RWPE1 (cell line): ENCODE data around the gene ERBB4.

Experiments used
- CTCF ChIA-PET: fragments of 350-600 bp; sonication (Branson Sonifier 250); formaldehyde crosslinking; extraction: SDS; loops from one replicate; lab custom pipeline; 2021; lab: Yijun Ruan, JAX
- POLR2A ChIA-PET: fragments of 400-600 bp; formaldehyde crosslinking; extraction: SDS; loops from one replicate; lab custom pipeline; 2020; ENCODE audit warnings: antibody characterized with exemption; ENCODE audit not compliant: low non-redundant PET; lab: Yijun Ruan, JAX
- DNase-seq: peaks from one replicate; pipeline ENCODE4 v3.0.0; 2012; ENCODE audit warnings: low spot score
- H3K27ac ChIP-seq: fragments of 450-650 bp; 2 replicates; pipeline ENCODE4 v1.5.1; 2017
- CTCF ChIP-seq: fragments of 450-650 bp; conservative IDR thresholded peaks from 2 replicates; pipeline ENCODE4 v1.5.1; 2017; ENCODE audit warnings: low read depth, mild to moderate bottlenecking

The ERBB4 gene

GRCh38 chr2:212028798-212029394, 509.7 kb downstream of the ERBB4 start:
- no peak for DNase-seq
- no peak overlapping the region for H3K27ac ChIP-seq
- TF ChIP-seq CTCF, result no peak
- ChIA-PET POLR2A (no interaction called here), CTCF (no interaction called here)

DNA sequence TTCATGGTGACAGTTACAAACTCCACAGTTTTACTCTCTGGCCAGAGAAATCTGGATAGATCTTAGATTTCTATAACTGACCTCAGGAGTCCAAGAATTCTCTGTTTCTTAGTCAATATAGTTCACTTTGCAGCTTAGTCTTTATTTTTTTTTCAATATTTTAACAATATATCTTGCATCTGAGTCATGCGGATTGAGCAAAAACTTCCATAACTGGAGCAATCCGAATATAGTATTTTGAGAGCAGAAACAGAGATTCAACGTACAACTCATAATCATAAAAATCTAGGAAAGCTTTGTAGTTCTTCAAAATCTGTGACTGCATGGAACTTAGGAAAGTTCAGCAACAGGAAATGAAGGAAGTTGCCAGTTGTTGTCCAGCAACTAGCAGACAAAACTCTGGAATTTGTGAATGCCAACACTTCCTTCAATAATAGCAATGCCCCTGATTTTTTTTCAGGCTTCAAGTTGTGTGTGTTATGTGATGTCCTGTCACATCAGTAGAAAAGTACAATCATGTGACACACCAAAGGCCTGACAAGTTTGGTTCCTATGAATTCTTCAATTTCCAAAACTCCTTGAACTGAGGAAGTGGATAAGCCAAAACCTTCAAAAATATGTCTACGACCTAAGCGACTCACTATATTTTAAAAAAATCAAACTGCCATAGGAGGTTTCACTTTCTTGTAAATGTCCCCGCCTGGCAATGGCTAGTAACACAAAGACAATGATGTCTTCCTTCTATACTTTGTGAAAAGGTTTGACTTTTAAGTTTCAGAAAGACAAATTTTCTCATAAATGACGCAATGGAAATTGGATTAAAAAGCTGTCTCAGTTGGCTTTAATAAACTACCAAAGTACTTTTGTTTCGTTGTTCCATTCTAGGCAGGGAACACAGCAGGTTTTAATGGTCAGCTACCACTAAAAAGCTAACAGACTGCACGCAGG, 510.6 kb downstream of the ERBB4 start:
- TF ChIP-seq CTCF, result no peak
- ChIA-PET POLR2A (no interaction called here), CTCF (no interaction called here)
- no peak for DNase-seq
- H3K27ac ChIP-seq, result no peak overlapping the region

- POLR2A ChIA-PET, result no interaction called here
Observed at GRCh38 chr2:212024040-212024439, 514.6 kb downstream of the ERBB4 start.

DNA sequence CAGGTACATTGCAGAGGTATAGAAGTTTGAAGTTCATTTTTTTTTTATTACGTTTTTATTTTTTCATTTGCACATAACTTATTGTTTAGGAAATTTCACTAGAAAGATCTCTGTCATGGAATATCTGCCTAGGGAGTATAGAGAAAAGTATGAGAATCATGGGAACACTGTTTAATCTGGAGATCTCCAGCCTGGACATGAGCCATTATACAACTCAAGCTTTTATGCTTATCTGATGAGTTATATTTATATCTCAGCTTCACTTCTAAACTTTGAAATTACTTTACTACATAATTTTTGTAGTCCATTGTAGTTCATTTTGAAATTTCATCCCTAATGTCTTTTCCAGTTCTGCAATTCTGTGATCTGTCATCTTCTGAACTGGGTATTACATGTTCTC, 515.6 kb downstream of the ERBB4 start:
- CTCF ChIA-PET, result no interaction called here
- DNase-seq, result no peak
- POLR2A ChIA-PET, result no interaction called here
- H3K27ac ChIP-seq, result no peak overlapping the region
- no peak for TF ChIP-seq CTCF

More at GRCh38 chr2:212024040-212024439, 514.6 kb downstream of the ERBB4 start:
- TF ChIP-seq CTCF, result no peak
- no peak overlapping the region for H3K27ac ChIP-seq
- no peak for DNase-seq
- CTCF ChIA-PET, result no interaction called here

GRCh38 chr2:212021947-212022346, 516.7 kb downstream of the ERBB4 start:
- TF ChIP-seq CTCF, result no peak
- no peak for DNase-seq
- ChIA-PET POLR2A (no interaction called here), CTCF (no interaction called here)
- no peak overlapping the region for H3K27ac ChIP-seq

DNA sequence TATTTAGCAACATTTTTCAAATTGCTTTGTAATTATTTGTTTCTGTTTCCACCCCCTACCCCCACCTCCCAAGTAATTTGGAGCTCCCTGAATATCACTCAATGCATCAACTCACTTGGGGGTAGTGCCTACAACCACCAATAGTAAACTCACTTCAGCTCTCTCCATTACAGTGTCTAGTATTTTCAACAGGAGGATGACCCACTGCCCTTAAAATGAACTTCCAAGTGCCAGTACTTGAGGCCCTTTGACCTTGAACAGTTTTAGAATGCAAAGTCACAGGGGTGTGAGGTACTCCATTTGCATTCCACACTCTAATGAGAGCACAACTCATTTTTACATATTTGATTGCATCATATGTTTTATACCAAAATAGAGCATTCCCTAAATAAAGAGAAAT, 523.0 kb downstream of the ERBB4 start:
- TF ChIP-seq CTCF, result no peak
- DNase-seq, result no peak
- H3K27ac ChIP-seq, result no peak overlapping the region
- ChIA-PET POLR2A (no interaction called here), CTCF (interaction anchor here (0.6 to 1.1 kb wide), 2 partner anchors 11 to 1353 kb away, joined by 3 to 4 read pairs; no protein-coding TSS in a partner anchor)
